Lung (tissue), 12 donors: ENCODE data around the gene OTULIN. TPM values are rescaled to one million over a fixed set of nuclear protein-coding genes. Genes with fewer than 3 reads are reported as not detected.

Source experiments
- ATAC-seq: fragments of 200-7000 bp; cut with Tn5 transposase; one replicate; pipeline ENCODE4 v1.9.1; 2020; ENCODE audit warnings: moderate number of reproducible peaks; ENCODE audit not compliant: insufficient read depth, low FRiP score
- DNase-seq, 3 donors: peaks; one replicate each; pipeline ENCODE4 v3.0.0-alpha.2; 2013 to 2017
- H3K27ac ChIP-seq, 2 donors: one replicate each; pipeline ENCODE4 v1.5.1; 2013; ENCODE audit warnings: mild to moderate bottlenecking in 2 of 2, moderate library complexity in 2 of 2, control low read depth in 1 of 2, inconsistent platforms in 1 of 2, low read depth in 1 of 2, low read length in 1 of 2
- H3K27me3 ChIP-seq, 3 donors: one replicate each; pipeline ENCODE4 v1.5.1; 2013; ENCODE audit warnings: low read length in 2 of 3; ENCODE audit not compliant: control insufficient read depth in 3 of 3, insufficient read depth in 3 of 3
- H3K36me3 ChIP-seq, 4 donors: one replicate each; pipeline ENCODE4 v1.5.1; 2013; ENCODE audit warnings: low read length in 4 of 4, mild to moderate bottlenecking in 1 of 4, moderate library complexity in 1 of 4; ENCODE audit not compliant: control insufficient read depth in 4 of 4, insufficient read depth in 4 of 4
- H3K4me1 ChIP-seq, 5 donors: one replicate each; pipeline ENCODE4 v1.5.1; 2013; ENCODE audit warnings: low read length in 5 of 5, mild to moderate bottlenecking in 2 of 5, moderate library complexity in 1 of 5; ENCODE audit not compliant: control insufficient read depth in 5 of 5, insufficient read depth in 5 of 5
- H3K4me3 ChIP-seq: one replicate; pipeline ENCODE4 v1.5.1; 2013; ENCODE audit warnings: mild to moderate bottlenecking, control low read depth, moderate library complexity
- H3K9ac ChIP-seq, 2 donors: one replicate each; pipeline ENCODE4 v1.5.1; 2013; ENCODE audit warnings: low read length in 2 of 2, control low read depth in 1 of 2; ENCODE audit not compliant: insufficient read depth in 1 of 2
- H3K9me3 ChIP-seq, 4 donors: one replicate each; pipeline ENCODE4 v1.5.1; 2013; ENCODE audit warnings: low read length in 3 of 4, mild to moderate bottlenecking in 1 of 4, moderate library complexity in 1 of 4; ENCODE audit not compliant: control insufficient read depth in 4 of 4, insufficient read depth in 3 of 4
- CTCF ChIP-seq: IDR thresholded peaks from 2 replicates; pipeline ENCODE4 v1.5.1; 2012; ENCODE audit warnings: mild to moderate bottlenecking; ENCODE audit errors: control extremely low read depth, extremely low read depth
- WGBS, 2 donors: extraction: QIAGEN DNeasy Blood & Tissue Kit; methylation state at CpG; one replicate each; pipeline ENCODE4 v1.1.7; 2013; 5-methylcytosine and 5-hydroxymethylcytosine counted together
- polyA plus RNA-seq, 2 donors: library from polyadenylated mRNA; stranded (reverse); fragments of 200-250 nt; gene quantifications; one replicate each; pipeline ENCODE4 v1.2.1, GENCODE V29; 2013
- total RNA-seq, 2 donors: library from RNA; depleted of rRNA in 1 of 2; stranded (reverse); fragments of >200 nt in 1 of 2; gene quantifications; one replicate each; pipeline ENCODE4 v1.2.1, GENCODE V29; 2014 to 2021
- donor health status: control.
- donor health status: control.
- donor health status: Bipolar disorder and iron deficiency.
- donor health status: healthy.
- donor health status: DM: yes; HTN: yes; CAD: no.

The OTULIN gene
- total and polyA plus RNA-seq, 4 donors = 7.5 to 35.6 (median 21.9) TPM

GRCh38 chr5:14672082-14672481, 7.6 kb downstream of the OTULIN start:
- no peak for DNase-seq

DNA sequence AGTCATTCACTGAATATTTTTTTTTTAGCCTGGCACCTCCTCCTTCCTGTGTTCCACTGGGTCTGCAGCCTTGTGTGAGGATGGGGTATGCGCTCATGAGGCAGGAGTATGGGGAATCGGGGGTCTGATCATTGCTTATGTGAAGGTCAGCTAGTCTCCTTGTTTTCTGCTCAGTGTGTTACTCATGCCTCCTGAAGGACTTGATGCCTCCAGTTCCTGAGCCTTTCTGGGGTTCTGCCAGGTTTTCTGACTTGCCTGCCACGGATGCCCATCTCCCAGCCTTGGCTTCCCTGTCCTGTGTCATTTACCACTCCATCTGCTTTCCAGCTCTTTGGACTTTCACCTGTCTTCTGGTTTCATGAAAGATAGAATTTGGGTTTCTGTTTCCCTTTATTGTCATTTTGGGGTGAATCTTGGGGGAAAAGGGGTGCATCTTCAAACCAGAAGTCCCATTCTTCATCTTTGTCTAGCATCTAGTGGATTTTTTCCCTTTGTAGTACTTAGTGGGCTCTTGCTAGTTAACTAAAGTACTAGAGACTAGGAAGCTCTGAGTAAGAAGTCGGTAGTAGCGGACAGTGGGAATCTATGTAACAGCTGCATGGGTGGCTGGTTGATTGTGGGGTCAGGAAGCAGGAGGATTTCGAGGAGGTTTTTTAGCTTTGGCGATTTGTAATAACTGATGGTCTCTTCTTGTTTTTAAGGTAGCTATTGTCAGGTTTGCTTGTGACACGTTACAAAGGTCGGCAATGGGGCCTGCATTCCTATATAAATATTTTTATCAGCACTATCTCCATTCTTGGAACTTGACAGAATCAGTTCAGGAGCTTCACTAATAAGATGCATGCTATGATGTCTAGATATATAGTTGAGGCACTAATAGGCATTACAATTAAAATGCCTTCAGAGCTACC, 8.2 kb downstream of the OTULIN start:
- Histone ChIP-seq H3K36me3 (peaks cover 0 to 4% (median under 1%) of the 10 kb centered on the region in 4 donors), H3K9ac (no peak overlapping the region), H3K4me1 (peaks cover 15 to 35% (median 19%) of the 10 kb centered on the region in 5 donors), H3K4me3 (no peak overlapping the region), H3K27me3 (no peaks in the 10 kb centered on the region), H3K9me3 (no peaks in the 10 kb centered on the region), H3K27ac (peak overlapping the region; percentile 51 to 52)
- 85 to 91% methylated on average over 9 of the region's 9 CpGs for WGBS, 2 donors
- ATAC-seq (no peak), DNase-seq (no peak)
- TF ChIP-seq CTCF = no peak

More at GRCh38 chr5:14672082-14672481, 7.6 kb downstream of the OTULIN start:
- H3K4me3 ChIP-seq = no peak overlapping the region
- peak overlapping the region; percentile 51 to 52 for H3K27ac ChIP-seq
- no peak overlapping the region for H3K9ac ChIP-seq
- H3K27me3 ChIP-seq = no peaks in the 10 kb centered on the region
- no peak for TF ChIP-seq CTCF
- ATAC-seq = no peak
- WGBS, 2 donors = 62 to 63% methylated on average over 4 of the region's 4 CpGs
- H3K36me3 ChIP-seq = peaks cover 0 to 4% (median under 1%) of the 10 kb centered on the region in 4 donors
- peaks cover 19 to 37% (median 20%) of the 10 kb centered on the region in 5 donors for H3K4me1 ChIP-seq
- H3K9me3 ChIP-seq = no peaks in the 10 kb centered on the region

DNA sequence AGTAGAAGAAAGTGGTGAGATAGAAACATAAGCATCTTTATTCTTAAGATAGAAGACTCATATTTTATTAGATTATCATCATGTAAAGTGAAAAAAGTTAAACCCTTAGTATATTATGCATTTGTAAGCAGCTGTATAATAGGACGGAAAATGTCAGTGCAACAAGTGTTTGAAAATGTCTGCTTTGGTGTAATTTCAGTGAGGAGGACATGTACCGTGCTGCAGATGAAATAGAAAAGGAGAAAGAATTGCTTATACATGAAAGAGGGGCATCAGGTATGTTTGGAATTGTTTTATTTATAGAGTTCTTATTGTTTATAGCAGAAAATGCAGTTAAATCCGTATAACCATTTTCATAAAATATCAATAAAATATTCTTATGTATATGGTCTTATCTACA, 8.9 kb downstream of the OTULIN start:
- WGBS, 2 donors = 69 to 94% methylated on average over 3 of the region's 3 CpGs
- TF ChIP-seq CTCF = no peak
- H3K36me3 ChIP-seq = peaks cover 0 to 4% (median 2%) of the 10 kb centered on the region in 4 donors
- H3K9ac ChIP-seq = no peak overlapping the region
- ATAC-seq (no peak), DNase-seq (no peak)
- H3K4me1 ChIP-seq = peaks cover 14 to 37% (median 19%) of the 10 kb centered on the region in 5 donors
- no peak overlapping the region for H3K27ac ChIP-seq
- no peaks in the 10 kb centered on the region for H3K9me3 ChIP-seq
- no peak overlapping the region for H3K4me3 ChIP-seq
- H3K27me3 ChIP-seq = no peaks in the 10 kb centered on the region
